ENCODE data around the gene XPR1.

The XPR1 gene

GRCh38 chr1:180614730-180615129 is 17.1 kb upstream of the XPR1 start:
- in situ Hi-C loops (cut with MboI; ENCODE audit: low sequenced_read_pairs): no loop called here

- in situ Hi-C loops (cut with MboI; ENCODE audit: low sequenced_read_pairs): no loop called here
Measured at GRCh38 chr1:180615493-180616290, 16.1 kb upstream of the XPR1 start.

GRCh38 chr1:180616439-180616838 is 15.4 kb upstream of the XPR1 start:
- in situ Hi-C loops (cut with MboI; ENCODE audit: low sequenced_read_pairs): no loop called here

GRCh38 chr1:180617774-180618395 is 13.9 kb upstream of the XPR1 start:
- in situ Hi-C loops (cut with MboI; ENCODE audit: low sequenced_read_pairs): no loop called here

GRCh38 chr1:180620581-180620980 is 11.2 kb upstream of the XPR1 start:
- in situ Hi-C loops (cut with MboI; ENCODE audit: low sequenced_read_pairs): no loop called here

GRCh38 chr1:180622658-180623508 is 8.9 kb upstream of the XPR1 start:
- in situ Hi-C loops (cut with MboI; ENCODE audit: low sequenced_read_pairs): no loop called here

GRCh38 chr1:180623579-180624347 is 8.1 kb upstream of the XPR1 start:
- in situ Hi-C loops (cut with MboI; ENCODE audit: low sequenced_read_pairs): no loop called here

- in situ Hi-C loops (cut with MboI; ENCODE audit: low sequenced_read_pairs): no loop called here
Measured at GRCh38 chr1:180626711-180627110, 5.1 kb upstream of the XPR1 start.

GRCh38 chr1:180627411-180627810 is 4.4 kb upstream of the XPR1 start:
- in situ Hi-C loops (cut with MboI; ENCODE audit: low sequenced_read_pairs): no loop called here

- in situ Hi-C loops (cut with MboI; ENCODE audit: low sequenced_read_pairs): no loop called here
Measured at GRCh38 chr1:180628646-180629045, 3.2 kb upstream of the XPR1 start.

- in situ Hi-C loops (cut with MboI; ENCODE audit: low sequenced_read_pairs): no loop called here
Measured at GRCh38 chr1:180630408-180631193, 1.2 kb upstream of the XPR1 start.

- in situ Hi-C loops (cut with MboI; ENCODE audit: low sequenced_read_pairs): no loop called here
Measured at GRCh38 chr1:180631194-180631765, 542 bp upstream of the XPR1 start.

GRCh38 chr1:180632326-180633056 is 669 bp downstream of the XPR1 start:
- in situ Hi-C loops (cut with MboI; ENCODE audit: low sequenced_read_pairs): no loop called here

- in situ Hi-C loops (cut with MboI; ENCODE audit: low sequenced_read_pairs): no loop called here
Measured at GRCh38 chr1:180633057-180634056, 1.5 kb downstream of the XPR1 start.

GRCh38 chr1:180636138-180636537 is 4.3 kb downstream of the XPR1 start:
- in situ Hi-C loops (cut with MboI; ENCODE audit: low sequenced_read_pairs): no loop called here

GRCh38 chr1:180639871-180640270 is 8.0 kb downstream of the XPR1 start:
- in situ Hi-C loops (cut with MboI; ENCODE audit: low sequenced_read_pairs): no loop called here

GRCh38 chr1:180640531-180640949 is 8.7 kb downstream of the XPR1 start:
- in situ Hi-C loops (cut with MboI; ENCODE audit: low sequenced_read_pairs): no loop called here

GRCh38 chr1:180641662-180642061 is 9.8 kb downstream of the XPR1 start:
- in situ Hi-C loops (cut with MboI; ENCODE audit: low sequenced_read_pairs): no loop called here
